RKO (cell line): Measurements from ENCODE around the gene SPRYD4.
A peak's percentile ranks its signal among the peaks of the same experiment; 100 is the strongest.
"Not testable (repeated sequence)": the region's sequence is repeated elsewhere in the genome, so short reads cannot be mapped to it uniquely, and the experiment has no call there.

Experiments used
- DNase-seq: peaks from one replicate; pipeline ENCODE4 v3.0.0-alpha.2; 2016; ENCODE audit warnings: low spot score

SPRYD4 gene

GRCh38 chr12:56476972-56477432 lies 8.6 kb downstream of the SPRYD4 start:
- DNase-seq = no peak

DNA sequence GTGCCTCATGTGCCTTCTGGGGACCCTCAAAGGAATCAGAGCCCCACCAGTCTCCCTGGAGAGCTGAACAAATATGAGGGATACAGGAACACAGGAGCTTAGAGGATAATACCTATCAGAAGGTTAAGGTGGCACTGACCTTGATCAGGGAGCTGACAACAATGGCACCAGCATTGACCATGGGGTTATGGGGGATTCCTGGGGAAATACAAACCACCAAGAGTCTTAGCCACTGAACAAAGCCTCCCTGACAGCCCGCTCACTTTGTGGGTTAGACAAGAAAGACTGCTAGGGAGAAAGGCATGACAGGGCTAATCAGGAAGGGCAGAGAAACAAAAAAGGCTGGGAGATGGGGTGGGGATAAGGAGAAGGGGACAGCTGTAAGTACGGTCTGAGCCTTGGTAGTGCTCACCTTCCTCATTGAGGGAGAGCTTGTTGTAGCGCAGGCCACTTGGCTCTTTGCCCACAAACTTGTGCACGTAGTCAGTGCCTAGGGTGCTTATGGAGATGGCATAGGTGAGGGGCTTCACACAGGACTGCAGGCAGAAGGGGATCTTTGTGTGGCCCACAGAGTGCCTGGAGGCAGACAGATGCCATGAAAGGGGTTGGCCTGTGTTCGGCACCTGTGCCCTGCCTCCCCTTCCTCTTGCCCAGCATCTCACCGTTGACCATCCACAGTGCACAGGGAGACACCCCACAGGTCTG lies 9.3 kb downstream of the SPRYD4 start:
- DNase-seq = no peak

DNA sequence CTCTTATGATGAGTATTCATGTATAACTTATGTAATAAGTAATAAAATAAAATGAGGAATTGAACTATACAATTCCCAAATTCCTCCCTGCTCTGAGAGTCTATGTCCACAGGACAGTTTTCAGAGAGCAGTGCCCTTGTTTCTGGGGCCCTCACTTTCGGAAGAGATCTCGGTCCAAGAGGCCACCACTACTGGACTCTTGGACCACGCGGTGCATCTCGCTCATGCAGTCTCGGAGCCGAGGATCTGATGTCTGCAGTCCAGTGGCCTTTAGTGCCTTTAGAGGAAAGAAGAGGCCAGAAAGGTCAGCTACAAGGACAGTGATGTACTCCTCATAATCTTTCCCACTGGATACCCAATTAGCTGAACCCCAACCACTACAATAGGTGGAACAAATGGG lies 11.2 kb downstream of the SPRYD4 start:
- DNase-seq = no peak

DNA sequence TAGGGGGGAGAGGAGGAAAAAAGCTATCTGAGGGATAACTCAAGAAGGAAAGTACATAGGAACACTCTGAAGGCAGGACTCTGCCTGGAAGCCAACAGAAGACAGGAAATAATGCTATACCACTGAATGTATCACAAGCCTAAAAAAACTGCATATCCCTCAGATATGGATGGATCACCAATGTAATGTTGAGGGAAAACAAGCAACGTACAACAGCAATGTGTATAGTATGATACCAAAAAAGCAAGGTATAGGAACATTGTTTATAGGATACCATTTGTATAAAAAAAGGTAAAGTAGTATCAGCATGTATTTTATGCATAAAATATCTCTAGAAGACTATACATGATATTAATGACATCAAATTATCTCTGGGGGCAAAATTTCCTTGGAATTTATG lies 16.2 kb downstream of the SPRYD4 start:
- no peak for DNase-seq

GRCh38 chr12:56486694-56487093 lies 18.3 kb downstream of the SPRYD4 start:
- DNase-seq = no peak

DNA sequence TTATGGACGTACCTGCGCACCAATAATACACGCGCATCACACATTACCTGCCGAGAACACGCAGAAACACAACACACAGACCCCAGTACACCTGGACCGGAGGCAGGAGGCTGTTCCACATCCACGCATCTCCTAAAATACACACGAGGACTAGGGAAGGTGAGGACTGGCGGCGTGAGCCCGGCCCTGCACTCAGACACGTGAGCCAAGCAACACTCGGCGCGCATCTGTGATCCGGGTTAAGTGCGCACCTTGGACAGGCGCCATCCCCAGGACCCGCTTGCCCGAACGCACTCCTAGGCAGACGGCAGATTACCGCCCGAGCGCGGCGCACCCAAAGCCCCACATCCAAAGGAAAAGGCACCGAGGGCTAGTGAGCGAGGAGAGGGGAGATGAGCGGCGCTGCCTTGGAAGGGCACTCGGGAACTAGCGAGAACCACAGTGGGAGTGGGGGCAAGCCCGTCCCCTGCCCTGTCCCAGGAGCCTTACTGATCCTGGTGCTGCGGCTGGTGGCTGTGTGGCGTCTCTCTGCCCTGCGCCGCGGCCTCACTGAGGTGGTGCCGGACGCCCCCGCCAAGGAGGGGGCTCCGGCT lies 19.2 kb downstream of the SPRYD4 start:
- peak; percentile 56 for DNase-seq

GRCh38 chr12:56488041-56488955 lies 19.9 kb downstream of the SPRYD4 start, which contains the start of gene GLS2:
Gene GLS2, minus strand, starts transcription at chr12:56488161. Its CDS starts 43 bp downstream, at chr12:56488118.
- peak; percentile 82 for DNase-seq

DNA sequence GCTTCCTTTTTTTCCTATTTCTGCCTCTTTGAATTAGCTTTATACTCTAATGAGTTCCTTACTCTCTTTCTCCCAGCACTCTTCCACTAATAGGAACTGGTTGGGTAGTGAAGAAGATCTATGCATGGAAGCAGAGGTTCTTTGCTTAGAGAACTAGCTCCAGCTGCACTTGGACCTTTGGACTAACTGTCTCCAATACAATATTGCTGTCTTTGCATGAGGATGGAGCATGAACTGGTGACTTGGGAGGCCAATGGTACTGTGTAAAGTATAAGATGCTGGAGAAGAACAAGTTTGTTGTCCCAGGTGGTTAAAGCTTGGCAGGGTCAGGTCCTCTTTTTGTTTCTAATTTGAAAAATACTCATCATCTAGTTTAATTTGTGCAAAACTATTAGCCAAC lies 22.0 kb downstream of the SPRYD4 start:
- no peak for DNase-seq

DNA sequence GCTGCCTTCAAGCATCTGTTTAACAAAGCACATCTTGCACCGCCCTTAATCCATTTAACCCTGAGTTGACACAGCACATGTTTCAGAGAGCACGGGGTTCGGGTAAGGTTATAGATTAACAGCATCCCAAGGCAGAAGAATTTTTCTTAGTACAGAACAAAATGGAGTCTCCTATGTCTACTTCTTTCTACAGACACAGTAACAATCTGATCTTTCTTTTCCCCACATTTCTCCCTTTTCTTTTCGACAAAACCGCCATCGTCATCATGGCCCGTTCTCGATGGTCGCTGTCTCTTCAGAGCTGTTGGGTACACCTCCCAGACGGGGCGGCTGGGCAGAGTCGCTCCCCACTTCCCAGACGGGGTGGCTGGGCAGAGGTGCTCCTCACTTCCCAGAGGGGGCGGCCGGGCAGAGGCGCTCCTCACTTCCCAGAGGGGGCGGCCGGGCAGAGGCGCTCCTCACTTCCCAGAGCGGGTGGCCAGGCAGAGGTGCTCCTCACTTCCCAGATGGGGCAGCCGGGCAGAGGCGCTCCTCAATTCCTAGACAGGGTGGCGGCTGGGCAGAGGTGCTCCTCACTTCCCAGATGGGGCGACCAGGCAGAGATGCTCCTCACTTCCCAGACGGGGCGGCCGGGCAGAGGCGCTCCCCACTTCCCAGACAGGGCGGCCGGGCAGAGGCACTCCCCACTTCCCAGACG lies 25.2 kb downstream of the SPRYD4 start:
- not testable (repeated sequence) for DNase-seq

DNA sequence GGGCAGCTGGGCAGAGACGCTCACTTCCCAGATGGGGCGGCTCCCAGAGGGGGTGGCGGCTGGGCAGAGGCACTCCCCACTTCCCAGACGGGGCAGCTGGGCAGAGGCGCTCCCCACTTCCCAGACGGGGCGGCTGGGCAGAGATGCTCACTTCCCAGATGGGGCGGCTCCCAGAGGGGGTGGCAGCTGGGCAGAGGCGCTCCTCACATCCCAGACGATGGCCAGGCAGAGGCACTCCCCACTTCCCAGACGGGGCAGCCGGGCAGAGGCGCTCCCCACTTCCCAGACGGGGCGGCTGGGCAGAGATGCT lies 25.7 kb downstream of the SPRYD4 start:
- DNase-seq = not testable (repeated sequence)

GRCh38 chr12:56494481-56494880 lies 26.1 kb downstream of the SPRYD4 start:
- DNase-seq = not testable (repeated sequence)

GRCh38 chr12:56496704-56497103 lies 28.3 kb downstream of the SPRYD4 start:
- DNase-seq = peak; percentile 29

- not testable (repeated sequence) for DNase-seq
Measured at GRCh38 chr12:56498126-56498902, 29.9 kb downstream of the SPRYD4 start.

DNA sequence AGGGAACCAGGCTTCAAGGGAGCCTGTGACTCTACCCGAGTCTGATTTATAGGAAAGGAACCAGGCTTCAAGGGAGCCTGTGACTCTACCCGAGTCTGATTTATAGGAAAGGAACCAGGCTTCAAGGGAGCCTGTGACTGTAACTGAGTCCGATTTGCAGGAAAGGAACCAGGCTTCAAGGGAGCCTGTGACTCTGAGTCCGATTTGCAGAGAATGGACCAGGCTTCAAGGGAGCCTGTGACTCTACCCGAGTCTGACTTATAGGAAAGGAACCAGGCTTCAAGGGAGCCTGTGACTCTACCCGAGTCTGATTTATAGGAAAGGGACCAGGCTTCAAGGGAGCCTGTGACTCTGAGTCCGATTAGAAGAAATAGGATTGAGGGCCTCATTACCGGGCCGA lies 31.1 kb downstream of the SPRYD4 start:
- DNase-seq = not testable (repeated sequence)

DNA sequence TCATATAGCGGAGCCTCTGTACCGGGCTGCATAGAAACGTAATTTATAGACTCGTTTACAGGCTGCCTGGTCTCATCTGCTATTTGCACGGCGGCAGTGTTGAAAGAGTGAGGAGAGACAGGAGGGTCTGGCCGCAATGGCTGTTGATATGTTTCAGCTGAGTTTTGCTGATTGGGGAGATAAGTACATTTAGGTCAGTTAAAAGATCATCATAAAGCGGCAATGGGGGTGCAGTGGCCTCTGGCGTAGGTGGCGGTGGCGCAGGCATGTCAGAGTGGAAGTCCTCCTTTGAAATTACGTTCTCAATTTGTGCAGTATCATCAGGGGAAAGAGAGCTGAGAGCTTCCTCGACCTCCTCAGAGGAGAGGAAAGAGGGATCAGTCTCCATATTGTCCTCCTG lies 31.5 kb downstream of the SPRYD4 start:
- DNase-seq = not testable (repeated sequence)

- no peak for DNase-seq
Measured at GRCh38 chr12:56510786-56511185, 42.4 kb downstream of the SPRYD4 start.

- DNase-seq = not testable (repeated sequence)
Measured at GRCh38 chr12:56514014-56514318, 45.6 kb downstream of the SPRYD4 start.

GRCh38 chr12:56517854-56518253 lies 49.5 kb downstream of the SPRYD4 start:
- no peak for DNase-seq

GRCh38 chr12:56518570-56518969 lies 50.2 kb downstream of the SPRYD4 start:
- no peak for DNase-seq

DNA sequence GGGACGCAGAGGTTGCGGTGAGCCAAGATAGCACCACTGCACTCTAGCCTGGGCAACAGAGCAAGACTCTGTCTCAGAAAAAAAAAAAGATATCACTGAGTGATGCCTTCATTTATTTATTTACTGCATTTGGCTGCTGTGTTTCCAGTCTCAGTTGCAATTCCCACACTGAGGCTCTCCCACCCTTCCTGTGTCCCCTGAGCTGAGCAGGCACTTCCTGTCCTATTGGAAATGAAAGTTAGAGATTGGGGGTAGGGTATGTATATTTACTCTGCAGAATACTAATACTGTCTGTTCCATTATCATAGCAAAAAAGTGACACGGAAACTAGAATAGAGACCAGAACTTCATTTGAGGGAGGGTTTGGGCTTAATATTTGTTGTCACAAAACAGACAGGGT lies 51.7 kb downstream of the SPRYD4 start:
- no peak for DNase-seq

- no peak for DNase-seq
Measured at GRCh38 chr12:56520506-56520905, 52.1 kb downstream of the SPRYD4 start.

DNA sequence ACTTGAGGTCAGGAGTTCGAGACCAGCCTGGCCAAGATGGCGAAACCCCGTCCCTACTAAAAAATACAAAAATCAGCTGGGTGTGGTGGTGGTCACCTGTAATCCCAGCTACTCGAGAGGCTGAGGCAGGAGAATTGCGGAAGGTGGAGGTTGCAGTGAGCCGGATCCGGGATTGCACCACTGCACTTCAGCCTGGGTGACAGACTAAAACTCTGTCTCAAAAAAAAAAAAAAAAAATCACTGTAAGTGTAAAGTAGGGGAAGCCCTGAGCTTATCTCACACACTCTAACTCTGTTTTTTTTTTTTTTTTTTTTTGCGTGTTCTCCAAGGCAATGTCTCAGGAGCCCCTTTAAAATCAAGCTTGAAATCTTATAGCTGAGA lies 52.8 kb downstream of the SPRYD4 start:
- DNase-seq = no peak
